HG02571 (cell line): ENCODE measurements around the gene ZMAT3.
"Not testable (repeated sequence)": the region's sequence is repeated elsewhere in the genome, so short reads cannot be mapped to it uniquely, and the experiment has no call there.

Experiments
- ATAC-seq: cut with Tn5 transposase; IDR thresholded peaks from one replicate; pipeline ENCODE4 v1.9.1; 2021; ENCODE audit warnings: mild to moderate bottlenecking, moderate library complexity; ENCODE audit not compliant: unreplicated experiment

The ZMAT3 gene

GRCh38 chr3:179071323-179072099 lies at the start of gene ZMAT3:
ZMAT3 (minus strand) TSS chr3:179071809; CDS start chr3:179067752, 4,057 bp downstream.
- ATAC-seq, result peak; percentile 70

GRCh38 chr3:179116816-179117215 lies 45.2 kb upstream of the ZMAT3 start:
- no peak for ATAC-seq

GRCh38 chr3:179115444-179115843 lies 43.8 kb upstream of the ZMAT3 start:
- not testable (repeated sequence) for ATAC-seq

GRCh38 chr3:179113903-179114302 lies 42.3 kb upstream of the ZMAT3 start:
- ATAC-seq, result no peak

GRCh38 chr3:179108086-179108485 lies 36.5 kb upstream of the ZMAT3 start:
- no peak for ATAC-seq

GRCh38 chr3:179107617-179108016 lies 36.0 kb upstream of the ZMAT3 start:
- no peak for ATAC-seq

- ATAC-seq, result no peak
Measured at GRCh38 chr3:179105881-179106280, 34.3 kb upstream of the ZMAT3 start.

GRCh38 chr3:179100652-179101051 lies 29.0 kb upstream of the ZMAT3 start:
- no peak for ATAC-seq

- ATAC-seq, result no peak
Measured at GRCh38 chr3:179098388-179099077, 26.9 kb upstream of the ZMAT3 start.

- no peak for ATAC-seq
Measured at GRCh38 chr3:179093807-179094206, 22.2 kb upstream of the ZMAT3 start.

GRCh38 chr3:179091113-179091512 lies 19.5 kb upstream of the ZMAT3 start:
- ATAC-seq, result peak; percentile 59

GRCh38 chr3:179088306-179088705 lies 16.7 kb upstream of the ZMAT3 start:
- ATAC-seq, result no peak

- no peak for ATAC-seq
Measured at GRCh38 chr3:179083977-179084376, 12.4 kb upstream of the ZMAT3 start.

GRCh38 chr3:179082416-179082815 lies 10.8 kb upstream of the ZMAT3 start:
- no peak for ATAC-seq

GRCh38 chr3:179081885-179082284 lies 10.3 kb upstream of the ZMAT3 start:
- ATAC-seq, result no peak

GRCh38 chr3:179079537-179079936 lies 7.9 kb upstream of the ZMAT3 start:
- no peak for ATAC-seq

- ATAC-seq, result peak; percentile 37
Measured at GRCh38 chr3:179076243-179077027, 4.8 kb upstream of the ZMAT3 start.

GRCh38 chr3:179074656-179075055 lies 3.0 kb upstream of the ZMAT3 start:
- ATAC-seq, result no peak

- no peak for ATAC-seq
Measured at GRCh38 chr3:179073816-179074215, 2.2 kb upstream of the ZMAT3 start.

GRCh38 chr3:179072100-179072438 lies 460 bp upstream of the ZMAT3 start:
- ATAC-seq, result no peak

- no peak for ATAC-seq
Measured at GRCh38 chr3:179071027-179071322, 634 bp downstream of the ZMAT3 start.
